SK-N-SH (cell line): ENCODE data around the gene ARIH2. TPM values are rescaled to one million over a fixed set of nuclear protein-coding genes. Genes with fewer than 3 reads are reported as not detected.

ENCODE experiments used
- CTCF ChIA-PET: fragments of 300-600, 350-600 bp; formaldehyde crosslinking; extraction: SDS; loops from one replicate; lab custom pipeline; 2021; lab: Yijun Ruan, JAX
- POLR2A ChIA-PET: fragments of 350-600 bp; sonication (Branson Sonifier 250); formaldehyde crosslinking; extraction: SDS; loops from one replicate; lab custom pipeline; 2020; ENCODE audit warnings: antibody characterized with exemption, inconsistent platforms; lab: Yijun Ruan, JAX
- DNase-seq: peaks from one replicate; pipeline ENCODE4 v3.0.0; 2012
- H2AFZ ChIP-seq: fragments of 200-600 bp; sonication (generic); 2 replicates; pipeline ENCODE4 v1.8.1; 2016; ENCODE audit warnings: antibody characterized with exemption, mild to moderate bottlenecking, low read depth
- H3F3A ChIP-seq: fragments of 200-600 bp; sonication (generic); replicated peaks from 2 replicates; pipeline ENCODE3; 2016; ENCODE audit warnings: antibody characterized with exemption, mild to moderate bottlenecking; ENCODE audit not compliant: insufficient read depth
- H3K27ac ChIP-seq, 2 experiments: fragments of 200-500 bp in 1 of 2; fragments of 200-600 bp in 1 of 2; sonication (Bioruptor generic) in 1 of 2; sonication (generic), shearing (Covaris generic) in 1 of 2; 2 replicates each; pipeline versions ENCODE4 v1.5.1 to v1.6.1; 2014 to 2016; ENCODE audit warnings: low read depth in 2 of 2, inconsistent platforms in 1 of 2, low read length in 1 of 2, mild to moderate bottlenecking in 1 of 2, mixed read lengths in 1 of 2
- H3K27me3 ChIP-seq: fragments of 200-600 bp; sonication (generic), shearing (Covaris generic); 2 replicates; pipeline ENCODE4 v1.6.1; 2016; ENCODE audit warnings: mixed run types; ENCODE audit not compliant: insufficient read depth
- H3K36me3 ChIP-seq, 2 experiments: fragments of 200-500 bp in 1 of 2; fragments of 200-600 bp in 1 of 2; sonication (Bioruptor generic) in 1 of 2; sonication (generic) in 1 of 2; replicated peaks in 1 of 2; 2 replicates each; pipeline versions ENCODE3 to v1.5.1; 2014 to 2016; ENCODE audit warnings: low read length in 1 of 2, mild to moderate bottlenecking in 1 of 2; ENCODE audit not compliant: insufficient read depth in 2 of 2, control insufficient read depth in 1 of 2
- H3K4me1 ChIP-seq, 2 experiments: fragments of 200-500 bp in 1 of 2; fragments of 200-600 bp in 1 of 2; sonication (Bioruptor generic) in 1 of 2; sonication (generic), shearing (Covaris generic) in 1 of 2; 2 replicates each; pipeline versions ENCODE4 v1.5.1 to v1.6.1; 2014 to 2016; ENCODE audit warnings: low read depth in 1 of 2, low read length in 1 of 2, mixed run types in 1 of 2; ENCODE audit not compliant: insufficient read depth in 2 of 2, control insufficient read depth in 1 of 2
- H3K4me2 ChIP-seq: fragments of 200-600 bp; sonication (generic), shearing (Covaris generic); 2 replicates; pipeline ENCODE4 v1.6.1; 2017; ENCODE audit warnings: mixed run types
- H3K4me3 ChIP-seq, 2 experiments: fragments of 200-500 bp in 1 of 2; fragments of 200-600 bp in 1 of 2; sonication (Bioruptor generic) in 1 of 2; sonication (generic), shearing (Covaris generic) in 1 of 2; 2 replicates each; pipeline versions ENCODE4 v1.5.1 to v1.8.1; 2014 to 2016; ENCODE audit warnings: low read depth in 2 of 2, inconsistent platforms in 1 of 2, low read length in 1 of 2, mild to moderate bottlenecking in 1 of 2, mixed read lengths in 1 of 2, moderate library complexity in 1 of 2
- H3K79me2 ChIP-seq: fragments of 200-600 bp; sonication (generic); 2 replicates; pipeline ENCODE4 v1.8.1; 2017; ENCODE audit warnings: mild to moderate bottlenecking; ENCODE audit not compliant: insufficient read depth
- H3K9ac ChIP-seq: fragments of 200-600 bp; sonication (generic); 2 replicates; pipeline ENCODE4 v1.6.1; 2017; ENCODE audit warnings: mixed run types
- H3K9me2 ChIP-seq: fragments of 200-600 bp; sonication (generic); 2 replicates; pipeline ENCODE4 v1.6.1; 2017; ENCODE audit warnings: mixed run types
- H3K9me3 ChIP-seq: fragments of 200-600 bp; sonication (generic); 2 replicates; pipeline ENCODE4 v1.6.1; 2017; ENCODE audit warnings: mixed run types, mild to moderate bottlenecking, moderate library complexity
- H4K20me1 ChIP-seq: fragments of 200-600 bp; sonication (generic); 2 replicates; pipeline ENCODE4 v1.6.1; 2017; ENCODE audit warnings: mild to moderate bottlenecking, mixed run types; ENCODE audit not compliant: insufficient read depth
- CHD2 ChIP-seq: fragments of 150-350 bp; IDR thresholded peaks from 2 replicates; pipeline ENCODE4 v1.6.1; 2018; ENCODE audit warnings: low read length; ENCODE audit not compliant: partially characterized antibody
- GABPA ChIP-seq: IDR thresholded peaks from 2 replicates; pipeline ENCODE4 v1.4.0; 2012; ENCODE audit warnings: low read depth, mild to moderate bottlenecking
- JUND ChIP-seq: IDR thresholded peaks from 2 replicates; pipeline ENCODE4 v1.4.0; 2012
- NRF1 ChIP-seq: IDR thresholded peaks from 2 replicates; pipeline ENCODE4 v1.6.1; 2012; ENCODE audit warnings: low read depth, mild to moderate bottlenecking, low read length
- POLR2AphosphoS5 ChIP-seq: IDR thresholded peaks from 2 replicates; pipeline ENCODE4 v1.6.1; 2012; ENCODE audit warnings: low read depth, low read length
- SIN3A ChIP-seq: IDR thresholded peaks from 2 replicates; pipeline ENCODE4 v1.6.1; 2012; ENCODE audit warnings: low read depth, mild to moderate bottlenecking, low read length, moderate library complexity, borderline replicate concordance
- TAF1 ChIP-seq: IDR thresholded peaks from 2 replicates; pipeline ENCODE4 v1.6.1; 2012; ENCODE audit warnings: low read depth, mild to moderate bottlenecking, low read length, moderate library complexity, borderline replicate concordance
- WGBS: methylation state at CpG from one replicate; pipeline ENCODE4 v1.1.6; 2017; ENCODE audit warnings: low lambda C conversion rate; 5-methylcytosine and 5-hydroxymethylcytosine counted together
- polyA plus RNA-seq, 3 experiments: library from polyadenylated mRNA; depleted of rRNA; stranded (reverse); fragments of >200 nt; gene quantifications; 2 replicates each; pipeline ENCODE4 v1.2.3, GENCODE V29; 2012
- TF ChIP-seq, protein P1 (sequence below): IDR thresholded peaks from 2 replicates; pipeline ENCODE4 v1.4.0; 2012; ENCODE audit warnings: low read depth, borderline replicate concordance

The ARIH2 gene
- polyA plus RNA-seq, 1 of the 3 experiments (the other 2 are of a cell fraction), result 69.7 TPM

- Histone ChIP-seq H4K20me1 (peaks cover 35% of the 10 kb centered on the region), H3K9me3 (no peaks in the 10 kb centered on the region), H3F3A (peaks cover 32% of the 10 kb centered on the region), H3K27ac (peak overlapping the region in 1 of 2 experiments; percentile 89; a peak in 1 of 4 replicates), H3K4me1 (peaks cover 0 to 26% of the 10 kb centered on the region in 2 experiments; a peak in 1 of 4 replicates), H3K9ac (peak overlapping the region; percentile 80; the same call in 1 of the 2 replicates), H3K79me2 (peaks cover 58% of the 10 kb centered on the region), H3K9me2 (no peaks in the 10 kb centered on the region), H3K4me2 (peak overlapping the region; percentile 97), H2AFZ (no peak overlapping the region), H3K4me3 (peak overlapping the region; percentile 83 to 87), H3K36me3 (peaks cover 5 to 50% of the 10 kb centered on the region in 2 experiments), H3K27me3 (no peaks in the 10 kb centered on the region)
- TF ChIP-seq JUND (peak; percentile 7; the same call in 1 of the 2 replicates), GABPA (no peak), NRF1 (no peak), SIN3A (no peak), CHD2 (no peak), POLR2AphosphoS5 (peak; percentile 31; the same call in 1 of the 2 replicates)
- TF ChIP-seq, protein P1, sequence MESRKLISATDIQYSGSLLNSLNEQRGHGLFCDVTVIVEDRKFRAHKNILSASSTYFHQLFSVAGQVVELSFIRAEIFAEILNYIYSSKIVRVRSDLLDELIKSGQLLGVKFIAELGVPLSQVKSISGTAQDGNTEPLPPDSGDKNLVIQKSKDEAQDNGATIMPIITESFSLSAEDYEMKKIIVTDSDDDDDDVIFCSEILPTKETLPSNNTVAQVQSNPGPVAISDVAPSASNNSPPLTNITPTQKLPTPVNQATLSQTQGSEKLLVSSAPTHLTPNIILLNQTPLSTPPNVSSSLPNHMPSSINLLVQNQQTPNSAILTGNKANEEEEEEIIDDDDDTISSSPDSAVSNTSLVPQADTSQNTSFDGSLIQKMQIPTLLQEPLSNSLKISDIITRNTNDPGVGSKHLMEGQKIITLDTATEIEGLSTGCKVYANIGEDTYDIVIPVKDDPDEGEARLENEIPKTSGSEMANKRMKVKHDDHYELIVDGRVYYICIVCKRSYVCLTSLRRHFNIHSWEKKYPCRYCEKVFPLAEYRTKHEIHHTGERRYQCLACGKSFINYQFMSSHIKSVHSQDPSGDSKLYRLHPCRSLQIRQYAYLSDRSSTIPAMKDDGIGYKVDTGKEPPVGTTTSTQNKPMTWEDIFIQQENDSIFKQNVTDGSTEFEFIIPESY, result no peak
- WGBS, result 79% methylated on average over 3 of the region's 6 CpGs
- POLR2A ChIA-PET, result interaction anchor here (1.0 to 3.7 kb wide), 4 partner anchors 9 to 19 kb away, joined by 3 to 46 read pairs (median 5); partner anchors contain the start of genes IMPDH2 and WDR6
- CTCF ChIA-PET, result interaction anchor here (0.7 to 14.2 kb wide), 6 partner anchors 8 to 32 kb away, joined by 3 to 114 read pairs (median 4); partner anchors contain the start of genes P4HTM and WDR6
- DNase-seq, result peak; percentile 11
Measured at GRCh38 chr3:49016414-49017228, 98.0 kb downstream of the ARIH2 start.

DNA sequence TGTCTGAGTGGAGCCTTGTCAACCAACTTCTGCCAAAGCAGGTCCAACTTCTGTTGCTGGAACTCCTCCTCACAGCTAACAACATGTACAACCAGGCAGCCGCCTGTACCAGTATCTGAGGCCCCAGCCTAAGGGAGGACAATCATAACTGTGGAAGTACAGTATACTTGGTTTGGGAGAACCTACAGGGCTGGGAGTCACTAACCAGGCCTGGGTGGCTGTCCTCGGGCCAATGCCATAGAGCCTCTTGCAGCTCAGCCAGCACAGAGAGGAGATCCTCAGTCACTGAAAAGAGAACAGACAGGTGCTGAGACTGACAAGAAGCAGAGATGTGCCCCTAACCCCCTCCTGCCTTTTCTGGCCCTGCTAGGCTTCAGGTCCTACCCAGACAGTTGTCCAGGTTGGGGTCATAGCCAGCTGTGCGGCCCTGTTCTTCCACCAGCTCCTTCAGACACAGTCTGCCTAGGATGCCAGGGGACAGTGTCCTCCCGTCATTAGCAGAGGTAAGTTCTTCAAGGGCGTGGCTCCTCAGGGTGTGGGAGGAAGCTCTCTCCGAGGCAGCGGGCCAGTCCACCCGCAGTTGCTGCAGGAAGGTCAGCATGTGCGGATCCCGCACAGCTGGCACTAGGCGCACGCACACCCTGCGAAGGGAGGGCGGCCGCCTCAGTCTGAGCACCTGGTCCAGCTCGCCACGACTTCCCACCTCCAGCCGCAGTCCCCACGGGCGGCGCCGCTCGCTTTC lies 98.8 kb downstream of the ARIH2 start:
- peak overlapping the region; percentile 83 to 87 for H3K4me3 ChIP-seq
- H3K36me3 ChIP-seq, result peaks cover 5 to 43% of the 10 kb centered on the region in 2 experiments
- 33% methylated on average over 6 of the region's 23 CpGs for WGBS
- peaks cover 32% of the 10 kb centered on the region for H3F3A ChIP-seq
- peaks cover 0 to 27% of the 10 kb centered on the region in 2 experiments; a peak in 1 of 4 replicates for H3K4me1 ChIP-seq
- peak overlapping the region; percentile 97 for H3K4me2 ChIP-seq
- H3K27me3 ChIP-seq, result no peaks in the 10 kb centered on the region
- ChIA-PET POLR2A (interaction anchor here (0.6 to 3.7 kb wide), 5 partner anchors 10 to 79 kb away, joined by 3 to 46 read pairs (median 4); partner anchors contain the start of genes IMPDH2 and WDR6), CTCF (interaction anchor here (0.7 to 14.2 kb wide), 7 partner anchors 9 to 432 kb away, joined by 3 to 114 read pairs (median 3); partner anchors contain the start of genes P4HTM, USP4 and WDR6)
- no peak overlapping the region for H2AFZ ChIP-seq
- H3K9ac ChIP-seq, result peak overlapping the region; percentile 80
- TF ChIP-seq SIN3A, result 0 out of 2 replicates have a peak, but pooled peaks have one; percentile 8
- no peak for TF ChIP-seq TAF1
- no peak for DNase-seq
- peaks cover 55% of the 10 kb centered on the region for H3K79me2 ChIP-seq
- H3K27ac ChIP-seq, result peak overlapping the region; percentile 89 to 99; a peak in 3 of 4 replicates
- H4K20me1 ChIP-seq, result peaks cover 28% of the 10 kb centered on the region
- no peaks in the 10 kb centered on the region for H3K9me2 ChIP-seq
- no peaks in the 10 kb centered on the region for H3K9me3 ChIP-seq
